Osteocyte (in vitro differentiated cells): ENCODE measurements around the gene NKAIN2. TPM values are rescaled to one million over a fixed set of nuclear protein-coding genes. Genes with fewer than 3 reads are reported as not detected.

ENCODE experiments used
- DNase-seq: peaks from one replicate; pipeline ENCODE4 v3.0.0; 2021; ENCODE audit warnings: mixed read lengths; ENCODE audit not compliant: unreplicated experiment; ENCODE audit errors: extremely low spot score
- H3K27ac Mint-ChIP-seq: one replicate; pipeline ENCODE4 v1.8.0; 2021; ENCODE audit warnings: mild to moderate bottlenecking, mixed read lengths; ENCODE audit not compliant: unreplicated experiment
- H3K27me3 Mint-ChIP-seq: one replicate; pipeline ENCODE4 v1.8.0; 2021; ENCODE audit warnings: mixed read lengths; ENCODE audit not compliant: unreplicated experiment
- H3K36me3 Mint-ChIP-seq: one replicate; pipeline ENCODE4 v1.8.0; 2021; ENCODE audit warnings: mixed read lengths; ENCODE audit not compliant: unreplicated experiment
- H3K4me1 Mint-ChIP-seq: one replicate; pipeline ENCODE4 v1.8.0; 2021; ENCODE audit warnings: mixed read lengths; ENCODE audit not compliant: unreplicated experiment
- H3K4me3 Mint-ChIP-seq: one replicate; pipeline ENCODE4 v1.8.0; 2021; ENCODE audit warnings: mild to moderate bottlenecking, moderate library complexity, mixed read lengths; ENCODE audit not compliant: unreplicated experiment
- H3K9me3 Mint-ChIP-seq: one replicate; pipeline ENCODE4 v1.8.0; 2021; ENCODE audit warnings: mixed read lengths; ENCODE audit not compliant: unreplicated experiment
- total RNA-seq: library from RNA; stranded (reverse); gene quantifications from 2 replicates; pipeline ENCODE4 v1.2.1, GENCODE V29; 2021
- TF ChIP-seq, protein P1 (sequence below): fragments of 200-600 bp; sonication (generic); IDR thresholded peaks from 2 replicates; pipeline ENCODE4 v1.5.0; 2021; ENCODE audit warnings: antibody characterized with exemption, mild to moderate bottlenecking, moderate library complexity

Gene NKAIN2
- total RNA-seq, 1 donor from 2014 or later = 17.8 TPM

DNA sequence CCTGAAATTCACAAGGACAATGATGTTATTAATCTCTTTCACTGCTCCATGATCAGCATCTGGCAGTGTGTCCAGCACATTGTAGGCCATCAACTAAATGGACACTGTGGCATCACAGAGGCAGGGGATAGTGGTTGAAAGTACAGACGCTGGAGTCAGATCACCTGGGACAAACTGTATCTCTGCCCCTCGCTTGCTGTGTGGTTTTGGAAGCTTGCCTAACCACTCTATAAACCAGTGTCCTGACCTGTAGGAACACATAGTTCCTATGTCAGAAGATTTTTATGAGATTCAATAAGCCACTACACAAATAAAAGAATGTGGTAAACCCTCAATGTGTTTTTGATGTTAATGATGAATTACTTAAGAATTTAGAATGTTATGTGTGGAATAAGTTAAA, 939.3 kb downstream of the NKAIN2 start:
- H3K27ac Mint-ChIP-seq = no peak overlapping the region
- TF ChIP-seq, protein P1, sequence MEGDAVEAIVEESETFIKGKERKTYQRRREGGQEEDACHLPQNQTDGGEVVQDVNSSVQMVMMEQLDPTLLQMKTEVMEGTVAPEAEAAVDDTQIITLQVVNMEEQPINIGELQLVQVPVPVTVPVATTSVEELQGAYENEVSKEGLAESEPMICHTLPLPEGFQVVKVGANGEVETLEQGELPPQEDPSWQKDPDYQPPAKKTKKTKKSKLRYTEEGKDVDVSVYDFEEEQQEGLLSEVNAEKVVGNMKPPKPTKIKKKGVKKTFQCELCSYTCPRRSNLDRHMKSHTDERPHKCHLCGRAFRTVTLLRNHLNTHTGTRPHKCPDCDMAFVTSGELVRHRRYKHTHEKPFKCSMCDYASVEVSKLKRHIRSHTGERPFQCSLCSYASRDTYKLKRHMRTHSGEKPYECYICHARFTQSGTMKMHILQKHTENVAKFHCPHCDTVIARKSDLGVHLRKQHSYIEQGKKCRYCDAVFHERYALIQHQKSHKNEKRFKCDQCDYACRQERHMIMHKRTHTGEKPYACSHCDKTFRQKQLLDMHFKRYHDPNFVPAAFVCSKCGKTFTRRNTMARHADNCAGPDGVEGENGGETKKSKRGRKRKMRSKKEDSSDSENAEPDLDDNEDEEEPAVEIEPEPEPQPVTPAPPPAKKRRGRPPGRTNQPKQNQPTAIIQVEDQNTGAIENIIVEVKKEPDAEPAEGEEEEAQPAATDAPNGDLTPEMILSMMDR = no peak
- DNase-seq = no peak

DNA sequence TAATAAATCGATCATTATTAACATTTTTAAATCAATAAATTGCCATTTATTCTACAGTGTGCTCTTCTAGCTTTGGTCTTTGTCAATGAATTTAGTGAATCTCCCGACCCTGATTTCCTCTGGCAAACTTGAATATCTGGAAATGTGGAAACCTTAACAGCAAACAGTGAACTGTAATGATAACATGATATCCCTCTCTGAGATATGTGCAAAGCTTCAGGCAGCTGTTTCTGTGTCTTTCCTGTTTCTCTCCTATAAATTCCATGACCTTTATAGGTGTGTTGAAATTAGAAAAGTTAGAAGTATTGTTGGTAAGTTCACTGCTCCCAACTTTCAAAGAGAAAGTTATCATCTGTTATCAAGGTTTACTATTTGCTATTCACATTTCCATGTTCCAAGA, 939.8 kb downstream of the NKAIN2 start:
- Mint-ChIP-seq H3K4me1 (peaks cover 3% of the 10 kb centered on the region), H3K27me3 (no peaks in the 10 kb centered on the region), H3K4me3 (no peak overlapping the region), H3K36me3 (no peaks in the 10 kb centered on the region), H3K9me3 (no peaks in the 10 kb centered on the region), H3K27ac (no peak overlapping the region)
- TF ChIP-seq, protein P1 = no peak
- no peak for DNase-seq

More for the DNA sequence above, 939.3 kb downstream of the NKAIN2 start:
- peaks cover 3% of the 10 kb centered on the region for H3K4me1 Mint-ChIP-seq
- no peaks in the 10 kb centered on the region for H3K36me3 Mint-ChIP-seq
- no peaks in the 10 kb centered on the region for H3K27me3 Mint-ChIP-seq
- no peak overlapping the region for H3K4me3 Mint-ChIP-seq
- no peaks in the 10 kb centered on the region for H3K9me3 Mint-ChIP-seq

DNA sequence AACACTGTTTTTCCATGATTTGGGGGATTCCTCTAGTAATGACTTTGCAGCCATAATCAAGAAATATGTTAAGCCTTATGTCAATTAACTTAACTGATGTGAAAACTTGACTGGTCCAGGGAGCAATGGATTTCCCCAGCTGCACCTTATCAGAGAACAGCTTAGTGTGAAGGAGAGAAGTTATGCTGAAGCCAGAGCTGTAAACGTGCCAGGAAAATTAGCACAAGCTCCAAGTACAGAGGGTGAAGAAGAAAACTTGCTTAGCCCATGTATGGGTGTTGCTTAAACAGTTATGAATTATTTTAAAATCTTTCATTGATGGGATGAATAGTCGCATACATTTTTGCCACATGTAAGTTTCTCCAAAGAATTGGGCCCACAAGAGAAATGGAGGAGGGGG, 943.7 kb downstream of the NKAIN2 start:
- Mint-ChIP-seq H3K4me1 (peaks cover 3% of the 10 kb centered on the region), H3K27ac (no peak overlapping the region), H3K27me3 (no peaks in the 10 kb centered on the region), H3K9me3 (no peaks in the 10 kb centered on the region), H3K36me3 (no peaks in the 10 kb centered on the region), H3K4me3 (no peak overlapping the region)
- no peak for DNase-seq
- TF ChIP-seq, protein P1 = no peak

DNA sequence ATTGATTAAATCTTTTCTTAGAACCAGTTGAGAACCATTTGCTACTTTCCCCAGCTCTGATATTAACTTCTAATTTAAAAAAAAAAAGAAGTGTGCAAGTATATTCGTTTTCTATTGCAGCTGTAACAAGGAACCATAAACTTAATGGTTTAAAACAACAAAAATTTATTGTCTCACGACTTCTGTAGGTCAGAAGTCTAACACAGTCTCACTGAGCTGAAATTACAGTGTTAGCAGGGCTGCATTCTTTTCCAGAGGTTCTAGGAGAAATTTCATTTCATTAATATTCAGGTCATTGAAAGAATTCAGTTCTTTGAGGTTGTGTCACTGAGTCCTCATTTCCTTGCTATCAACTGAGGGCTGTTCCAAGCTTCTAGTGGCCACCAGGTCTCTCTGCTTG, 945.1 kb downstream of the NKAIN2 start:
- no peaks in the 10 kb centered on the region for H3K4me1 Mint-ChIP-seq
- no peak overlapping the region for H3K4me3 Mint-ChIP-seq
- DNase-seq = no peak
- H3K9me3 Mint-ChIP-seq = no peaks in the 10 kb centered on the region
- H3K36me3 Mint-ChIP-seq = no peaks in the 10 kb centered on the region
- no peak overlapping the region for H3K27ac Mint-ChIP-seq
- TF ChIP-seq, protein P1 = no peak
- H3K27me3 Mint-ChIP-seq = no peaks in the 10 kb centered on the region

DNA sequence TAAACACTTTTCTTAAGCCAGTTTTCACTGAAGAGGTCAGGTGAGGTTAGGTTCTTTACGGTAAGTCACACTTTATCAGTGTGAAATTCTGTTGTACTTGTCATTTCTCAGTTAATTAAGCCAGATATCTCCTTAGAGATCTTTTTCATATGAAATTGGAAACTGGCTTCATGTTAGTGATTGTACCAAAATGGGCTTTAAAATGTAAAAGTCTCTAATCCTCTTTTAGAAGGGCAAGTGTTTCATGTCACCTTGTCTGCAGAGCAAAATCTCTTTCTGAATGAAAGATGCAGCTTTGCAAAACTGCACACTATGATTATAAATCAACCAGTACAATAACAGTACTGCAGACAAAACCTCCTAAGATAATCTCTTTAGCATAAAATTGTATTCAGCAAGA, 949.3 kb downstream of the NKAIN2 start:
- TF ChIP-seq, protein P1 = no peak
- Mint-ChIP-seq H3K27me3 (no peaks in the 10 kb centered on the region), H3K9me3 (peaks cover 6% of the 10 kb centered on the region), H3K27ac (no peak overlapping the region), H3K4me3 (no peak overlapping the region), H3K4me1 (peaks cover 9% of the 10 kb centered on the region), H3K36me3 (peaks cover 3% of the 10 kb centered on the region)
- no peak for DNase-seq
